OCI-LY1 (cell line): Measurements from ENCODE around the gene NRGN.
A peak's percentile ranks its signal among the peaks of the same experiment; 100 is the strongest.

Experiments used
- H2AFZ ChIP-seq: fragments of 200-600 bp; sonication (generic), shearing (Covaris generic); 2 replicates; pipeline ENCODE4 v1.6.0; 2014; ENCODE audit warnings: antibody characterized with exemption, mild to moderate bottlenecking, low read length
- H3F3A ChIP-seq: fragments of 200-600 bp; sonication (generic), shearing (Covaris generic); 2 replicates; pipeline ENCODE4 v1.6.0; 2014; ENCODE audit warnings: mild to moderate bottlenecking, antibody characterized with exemption, low read length, moderate library complexity; ENCODE audit not compliant: insufficient read depth
- H3K27ac ChIP-seq: fragments of 200-600 bp; sonication (generic); 2 replicates; pipeline ENCODE4 v1.5.1; 2014; ENCODE audit warnings: low read length, mixed run types, mild to moderate bottlenecking, low read depth; ENCODE audit not compliant: poor library complexity, severe bottlenecking
- H3K27me3 ChIP-seq: fragments of 200-600 bp; sonication (generic); 2 replicates; pipeline ENCODE4 v1.6.0; 2014; ENCODE audit warnings: antibody characterized with exemption, mild to moderate bottlenecking, low read length, moderate library complexity; ENCODE audit not compliant: insufficient read depth
- H3K36me3 ChIP-seq: fragments of 200-600 bp; sonication (generic); 2 replicates; pipeline ENCODE4 v1.6.1; 2014; ENCODE audit warnings: mild to moderate bottlenecking, antibody characterized with exemption, low read length, moderate library complexity, mixed read lengths; ENCODE audit not compliant: insufficient read depth
- H3K4me1 ChIP-seq: fragments of 200-600 bp; sonication (generic); 2 replicates; pipeline ENCODE4 v1.5.1; 2014; ENCODE audit warnings: mild to moderate bottlenecking, low read length, moderate library complexity; ENCODE audit not compliant: insufficient read depth, severe bottlenecking
- H3K4me2 ChIP-seq: fragments of 200-600 bp; sonication (generic), shearing (Covaris generic); 2 replicates; pipeline ENCODE4 v1.6.1; 2014; ENCODE audit warnings: low read length
- H3K4me3 ChIP-seq: fragments of 200-600 bp; sonication (generic); 2 replicates; pipeline ENCODE4 v1.5.1; 2014; ENCODE audit warnings: low read length, low read depth, mild to moderate bottlenecking, mixed read lengths; ENCODE audit not compliant: poor library complexity, severe bottlenecking
- H3K79me2 ChIP-seq: fragments of 200-600 bp; shearing (Covaris generic); 2 replicates; pipeline ENCODE4 v1.6.1; 2016; ENCODE audit warnings: mixed run types, low read length, mixed read lengths; ENCODE audit not compliant: insufficient read depth
- H3K9ac ChIP-seq: fragments of 200-600 bp; sonication (generic), shearing (Covaris generic); 2 replicates; pipeline ENCODE4 v1.6.1; 2014; ENCODE audit warnings: mild to moderate bottlenecking, low read length, mixed read lengths
- H3K9me2 ChIP-seq: fragments of 200-600 bp; sonication (generic), shearing (Covaris generic); 2 replicates; pipeline ENCODE4 v1.6.1; 2014; ENCODE audit warnings: low read depth, mild to moderate bottlenecking, low read length, mixed read lengths
- H3K9me3 ChIP-seq: fragments of 200-600 bp; shearing (Covaris generic); 2 replicates; pipeline ENCODE4 v1.6.1; 2014; ENCODE audit warnings: low read length, mixed read lengths
- H4K20me1 ChIP-seq: fragments of 200-600 bp; sonication (generic), shearing (Covaris generic); 2 replicates; pipeline ENCODE4 v1.6.0; 2016; ENCODE audit warnings: mild to moderate bottlenecking, low read length; ENCODE audit not compliant: insufficient read depth
- CTCF ChIP-seq: fragments of 200-600 bp; sonication (generic), shearing (Covaris generic); IDR thresholded peaks from 2 replicates; pipeline ENCODE4 v1.5.1; 2017; ENCODE audit warnings: mild to moderate bottlenecking, antibody characterized with exemption, low read length, moderate library complexity, mixed read lengths
- EZH2 ChIP-seq: fragments of 200-600 bp; sonication (generic), shearing (Covaris generic); IDR thresholded peaks from 2 replicates; pipeline ENCODE4 v1.8.0; 2017; ENCODE audit warnings: borderline replicate concordance, mixed run types, mild to moderate bottlenecking, antibody characterized with exemption, low read length, moderate library complexity, mixed read lengths

Gene NRGN

GRCh38 chr11:124761301-124762104 lies 21.8 kb downstream of the NRGN start:
- H3K36me3 ChIP-seq: no peaks in the 10 kb centered on the region
- peak overlapping the region; percentile 60 for H3K4me2 ChIP-seq
- H3K4me3 ChIP-seq: peak overlapping the region; percentile 68
- H3K4me1 ChIP-seq: peaks cover 16% of the 10 kb centered on the region
- H3K9me2 ChIP-seq: no peaks in the 10 kb centered on the region
- H3K27ac ChIP-seq: no peak overlapping the region
- H3K79me2 ChIP-seq: no peaks in the 10 kb centered on the region
- TF ChIP-seq EZH2: no peak
- H2AFZ ChIP-seq: no peak overlapping the region
- no peaks in the 10 kb centered on the region for H4K20me1 ChIP-seq
- no peaks in the 10 kb centered on the region for H3K9me3 ChIP-seq
- peak overlapping the region; percentile 26; the same call in 1 of the 2 replicates for H3K9ac ChIP-seq
- 0 out of 2 replicates have a peak, but pooled peaks cover 14% of the 10 kb centered on the region for H3K27me3 ChIP-seq
- H3F3A ChIP-seq: no peaks in the 10 kb centered on the region

GRCh38 chr11:124762105-124762623 lies 22.4 kb downstream of the NRGN start, which contains the start of gene ESAM:
ESAM (minus strand) TSS chr11:124762290; CDS start chr11:124762154, 136 bp downstream.
- no peak; the same call in 1 of the 2 replicates for TF ChIP-seq CTCF
- no peak for TF ChIP-seq EZH2
- H3K27me3 ChIP-seq: 0 out of 2 replicates have a peak, but pooled peaks cover 11% of the 10 kb centered on the region
- H3K9me3 ChIP-seq: no peaks in the 10 kb centered on the region
- H3K4me3 ChIP-seq: peak within 1 kb of the TSS; percentile 68
- H3K36me3 ChIP-seq: no peaks in the 10 kb centered on the region
- H3K9ac ChIP-seq: peak within 1 kb of the TSS; percentile 53; the same call in 1 of the 2 replicates
- H3K9me2 ChIP-seq: no peaks in the 10 kb centered on the region
- H3K27ac ChIP-seq: no peak within 1 kb of the TSS
- peak within 1 kb of the TSS; percentile 60 for H3K4me2 ChIP-seq
- H4K20me1 ChIP-seq: no peaks in the 10 kb centered on the region
- H2AFZ ChIP-seq: no peak within 1 kb of the TSS
- no peaks in the 10 kb centered on the region for H3F3A ChIP-seq
- no peaks in the 10 kb centered on the region for H3K79me2 ChIP-seq
- H3K4me1 ChIP-seq: peaks cover 16% of the 10 kb centered on the region

- Histone ChIP-seq H3K27ac (no peak overlapping the region), H3K9ac (peak overlapping the region; percentile 53; the same call in 1 of the 2 replicates), H3F3A (no peaks in the 10 kb centered on the region), H3K79me2 (no peaks in the 10 kb centered on the region), H3K27me3 (0 out of 2 replicates have a peak, but pooled peaks cover 11% of the 10 kb centered on the region), H3K4me3 (peak overlapping the region; percentile 68), H3K9me2 (no peaks in the 10 kb centered on the region), H3K36me3 (no peaks in the 10 kb centered on the region), H4K20me1 (no peaks in the 10 kb centered on the region), H2AFZ (no peak overlapping the region), H3K4me1 (peaks cover 16% of the 10 kb centered on the region), H3K9me3 (no peaks in the 10 kb centered on the region), H3K4me2 (peak overlapping the region; percentile 60)
- TF ChIP-seq EZH2: no peak
- no peak; the same call in 1 of the 2 replicates for TF ChIP-seq CTCF
These were observed 22.9 kb downstream of the NRGN start for GRCh38 chr11:124762624-124763155.
